GM12865 (cell line): ENCODE results near the gene MINDY4B.
A peak's percentile ranks its signal among the peaks of the same experiment; 100 is the strongest.

Experiments used
- DNase-seq: peaks from one replicate; pipeline ENCODE4 v3.0.0; 2010; ENCODE audit warnings: low read depth
- H3K4me3 ChIP-seq: 2 replicates; pipeline ENCODE4 v1.5.1; 2011; ENCODE audit warnings: mild to moderate bottlenecking, low read depth, low read length, control low read depth
- CTCF ChIP-seq: IDR thresholded peaks from 2 replicates; pipeline ENCODE4 v1.5.1; 2011; ENCODE audit warnings: low read length, control low read depth, low read depth, inconsistent platforms; ENCODE audit not compliant: insufficient read depth; ENCODE audit errors: missing control alignments

The MINDY4B gene

GRCh38 chr3:150905339-150905738 lies at the start of gene MINDY4B:
MINDY4B (minus strand) TSS chr3:150905439; CDS start chr3:150905439, 0 bp downstream.
- no peak for DNase-seq
- no peak for TF ChIP-seq CTCF

GRCh38 chr3:150951923-150952322 lies 46.7 kb upstream of the MINDY4B start:
- no peak for TF ChIP-seq CTCF
- no peak overlapping the region for H3K4me3 ChIP-seq
- DNase-seq, result no peak

More at GRCh38 chr3:150905339-150905738, at the start of gene MINDY4B:
- no peak within 1 kb of the TSS for H3K4me3 ChIP-seq

GRCh38 chr3:150945226-150946032 lies 40.2 kb upstream of the MINDY4B start:
- H3K4me3 ChIP-seq, result no peak overlapping the region
- DNase-seq, result no peak
- no peak for TF ChIP-seq CTCF

- no peak for TF ChIP-seq CTCF
- no peak for DNase-seq
- no peak overlapping the region for H3K4me3 ChIP-seq
Measured at GRCh38 chr3:150942221-150942620, 37.0 kb upstream of the MINDY4B start.

GRCh38 chr3:150936693-150937092 lies 31.5 kb upstream of the MINDY4B start:
- DNase-seq, result peak; percentile 61
- TF ChIP-seq CTCF, result no peak
- H3K4me3 ChIP-seq, result no peak overlapping the region

- no peak for DNase-seq
- no peak for TF ChIP-seq CTCF
- H3K4me3 ChIP-seq, result no peak overlapping the region
Measured at GRCh38 chr3:150933473-150933995, 28.3 kb upstream of the MINDY4B start.
